T-helper 1 cell treated with Interleukin-12 subunit alpha and Interleukin-12 subunit beta and Interleukin-4 antibody, amounts not matched to agents 30 ng/mL and 1 ng/mL, for 36 hours (primary cell): Measurements from ENCODE around the gene DGKI. TPM values are rescaled to one million over a fixed set of nuclear protein-coding genes. Genes with fewer than 3 reads are reported as not detected.
"Not testable (repeated sequence)": the region's sequence is repeated elsewhere in the genome, so short reads cannot be mapped to it uniquely, and the experiment has no call there.

ENCODE experiments used
- intact Hi-C: fragments of 100-400 bp; cut with micrococcal nuclease; formaldehyde crosslinking; loops from one replicate; pipeline ENCODE4 v1.15.1; 2024
- total RNA-seq: library from RNA; stranded (reverse); gene quantifications from 2 replicates; pipeline ENCODE4 v1.2.3, GENCODE V29; 2022

DGKI gene
- total RNA-seq, 1 donor from 2014 or later: 3.4 TPM

DNA sequence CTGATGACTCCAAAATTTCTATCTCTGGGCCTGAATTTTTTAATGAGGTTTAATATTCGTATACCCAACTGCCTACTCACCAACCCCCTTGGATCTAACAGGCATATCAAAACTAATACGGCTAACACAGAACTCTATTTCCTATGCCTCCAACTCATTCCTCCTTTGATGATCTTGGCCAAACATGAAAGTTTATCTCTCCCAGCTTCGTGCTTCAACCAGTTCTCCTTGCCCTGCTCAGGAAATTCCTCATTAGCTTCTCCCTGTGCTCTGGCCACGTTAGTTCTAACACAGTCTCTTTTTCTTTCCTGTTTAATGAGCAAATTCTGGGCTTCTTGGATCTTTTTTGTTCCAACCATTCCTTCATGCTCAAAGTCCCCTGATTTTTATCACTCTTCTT, 364.3 kb downstream of the DGKI start:
- intact Hi-C loops: no loop called here

DNA sequence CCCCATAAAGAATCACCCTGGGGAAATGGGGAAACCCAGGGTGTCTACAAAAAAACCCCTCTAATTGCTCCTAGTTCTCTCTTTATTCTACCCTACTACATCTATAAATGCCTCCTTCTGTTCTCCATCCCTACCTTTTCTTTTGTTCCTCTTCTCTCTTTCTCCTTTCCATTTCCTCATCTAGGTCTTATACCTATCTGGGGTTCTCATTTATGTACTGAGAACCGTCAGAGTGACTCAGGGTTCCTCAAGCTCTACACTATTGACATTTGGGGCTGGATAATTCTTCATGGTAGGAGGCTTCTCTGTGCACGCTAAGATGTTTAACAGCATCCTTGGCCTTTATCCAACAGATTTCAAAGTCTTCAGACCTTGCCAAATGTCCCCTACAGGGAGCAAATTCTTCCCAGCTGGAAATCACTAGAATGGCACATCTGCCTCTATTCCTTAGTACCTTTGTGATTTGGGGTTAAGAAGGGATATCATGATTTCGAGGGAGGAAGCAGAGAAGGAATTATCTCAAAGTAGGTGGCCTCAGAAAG, 365.9 kb downstream of the DGKI start:
- intact Hi-C loops: no loop called here

DNA sequence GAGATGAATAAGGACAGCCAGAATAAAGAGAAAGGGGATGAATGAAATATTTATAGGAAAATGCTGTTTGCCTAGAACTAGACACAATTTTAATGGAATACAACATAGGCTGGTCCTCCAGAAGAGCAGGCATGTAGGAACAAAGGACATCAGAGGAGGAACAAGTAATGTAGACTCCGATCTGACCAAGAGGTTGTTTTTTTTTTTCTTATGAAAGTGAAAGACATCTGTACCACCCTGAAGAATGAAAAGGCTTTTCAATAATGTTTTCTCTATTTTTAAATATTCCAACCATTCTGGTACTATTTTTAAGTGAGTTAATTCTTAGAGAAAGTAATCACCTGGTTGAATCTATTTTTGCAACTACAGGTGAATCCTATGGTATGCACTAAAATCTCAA, 366.4 kb downstream of the DGKI start:
- intact Hi-C loops: no loop called here

DNA sequence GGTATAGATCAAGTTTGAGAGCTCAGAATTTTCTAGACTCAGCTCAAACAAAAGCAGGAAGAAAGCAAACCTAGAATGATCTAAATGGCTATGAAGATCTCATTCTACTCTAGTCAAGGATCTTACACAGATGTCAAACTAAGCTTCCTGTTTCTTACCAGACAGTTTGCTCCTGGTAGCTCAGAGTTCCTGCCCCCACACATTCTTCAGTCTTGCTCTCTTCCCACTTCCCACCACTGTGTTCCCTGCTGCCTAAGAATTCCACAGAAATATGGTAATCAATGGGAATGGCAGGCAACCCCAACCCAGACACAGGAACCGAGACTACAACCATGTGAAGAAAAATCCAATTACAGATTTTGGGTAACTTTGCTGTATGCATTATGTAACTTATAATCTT, 369.8 kb downstream of the DGKI start:
- intact Hi-C loops: no loop called here

DNA sequence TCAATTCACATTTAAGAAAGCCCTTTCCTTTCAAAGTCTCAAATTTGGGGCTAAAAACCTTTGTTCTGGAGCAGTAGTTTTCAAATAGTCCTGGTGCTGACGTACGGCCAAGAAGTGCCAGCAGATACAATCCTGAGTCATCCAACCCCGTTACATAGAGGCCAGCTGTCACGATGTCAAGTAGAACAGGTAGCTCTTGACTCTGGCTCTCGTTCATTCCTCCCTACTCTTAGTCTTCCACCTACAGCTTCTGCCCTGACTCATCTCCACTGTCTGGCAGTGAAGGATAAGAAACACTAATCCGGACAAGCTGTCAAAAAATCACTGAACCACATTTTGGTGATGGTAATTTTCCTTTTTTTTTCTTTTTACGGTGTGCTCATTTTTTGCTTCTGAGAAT, 370.8 kb downstream of the DGKI start:
- intact Hi-C loops: no loop called here

DNA sequence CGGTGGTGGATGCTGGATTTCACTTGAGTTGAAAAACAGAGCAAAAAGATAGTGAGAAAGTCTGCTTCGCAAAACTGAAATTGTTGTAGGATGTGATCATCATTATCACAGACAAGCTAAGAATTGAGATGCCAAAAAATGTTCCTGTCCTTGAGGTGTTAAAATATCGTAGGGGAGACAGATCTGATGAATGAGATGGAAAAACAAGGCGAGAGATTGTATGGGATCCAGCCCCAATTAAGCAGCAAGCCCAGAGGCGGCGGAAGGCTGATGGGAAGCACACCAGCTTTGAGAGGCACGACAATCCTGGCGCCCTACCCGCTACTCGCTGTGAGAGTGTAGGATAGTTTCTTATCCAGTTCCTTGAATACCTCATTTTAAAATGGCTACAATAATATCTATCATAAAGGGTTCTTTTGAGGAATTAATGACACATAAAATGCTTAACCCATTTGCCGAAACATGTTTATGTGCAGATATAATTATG, 372.2 kb downstream of the DGKI start:
- intact Hi-C loops: no loop called here

DNA sequence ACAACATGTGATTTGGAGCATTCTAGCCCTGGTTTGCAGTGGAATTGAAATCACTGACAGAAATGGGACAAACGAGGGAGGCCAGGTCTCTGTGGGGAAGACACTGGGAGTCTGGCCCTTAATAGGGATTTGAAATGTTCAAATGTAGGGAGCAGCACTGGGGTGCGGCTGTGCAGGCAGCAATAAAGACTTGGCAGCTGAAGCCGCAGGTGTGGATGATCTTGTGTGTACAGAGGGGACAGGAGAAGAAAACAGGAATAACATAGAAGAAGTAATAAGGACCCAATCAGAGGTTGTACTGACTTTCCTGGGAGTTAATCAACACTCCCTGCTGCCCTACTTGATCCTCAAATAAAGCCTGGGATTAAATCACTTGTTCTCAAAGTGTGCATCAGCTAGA, 375.6 kb downstream of the DGKI start:
- intact Hi-C loops: no loop called here

DNA sequence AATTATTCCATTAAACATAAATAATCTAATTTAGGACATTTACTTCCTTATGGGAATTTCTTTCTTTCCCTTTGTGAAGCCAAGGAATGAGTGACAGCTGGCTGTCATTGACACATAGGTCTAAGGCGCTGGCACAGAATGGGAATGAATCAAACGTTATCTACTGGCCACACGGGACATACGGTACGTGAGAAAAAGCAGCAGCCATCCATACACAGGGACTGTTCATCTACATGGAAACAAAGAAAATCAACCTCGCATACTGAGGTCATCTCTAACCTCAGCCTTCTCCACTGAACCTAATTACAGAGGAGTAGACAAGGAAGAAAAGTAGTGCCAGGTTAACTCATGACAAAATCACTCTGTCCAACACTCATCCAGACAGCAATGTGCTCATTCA, 376.9 kb downstream of the DGKI start:
- intact Hi-C loops: no loop called here

DNA sequence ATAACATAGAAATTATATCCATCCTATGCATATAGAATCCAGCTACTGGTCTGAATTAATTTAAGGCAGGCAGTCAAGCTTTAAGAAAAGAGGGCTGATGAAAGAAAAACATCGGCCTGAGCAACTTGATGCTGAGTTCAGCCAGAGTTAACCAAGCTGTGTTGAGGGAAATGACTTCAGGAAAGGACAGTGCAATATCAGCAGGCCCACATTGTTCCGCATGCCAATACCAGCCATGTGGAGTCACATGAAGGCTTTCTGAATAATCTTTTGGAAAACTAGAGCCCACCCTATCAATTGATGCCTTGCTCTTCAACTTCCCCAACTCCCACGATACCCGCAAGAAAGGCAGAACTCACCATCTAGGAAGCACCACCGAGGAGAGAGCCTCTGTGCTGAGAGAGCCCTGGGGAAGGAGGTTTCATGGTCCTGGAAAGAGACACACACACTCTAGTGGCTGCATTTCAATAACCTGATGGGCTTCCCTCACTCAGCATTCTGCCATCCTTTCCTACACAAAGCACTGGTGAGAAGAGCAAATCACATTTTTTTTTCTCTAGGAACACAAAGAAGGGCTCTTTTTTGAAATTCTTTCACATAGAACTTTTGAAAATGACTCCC, 377.5 kb downstream of the DGKI start:
- intact Hi-C loops: no loop called here

DNA sequence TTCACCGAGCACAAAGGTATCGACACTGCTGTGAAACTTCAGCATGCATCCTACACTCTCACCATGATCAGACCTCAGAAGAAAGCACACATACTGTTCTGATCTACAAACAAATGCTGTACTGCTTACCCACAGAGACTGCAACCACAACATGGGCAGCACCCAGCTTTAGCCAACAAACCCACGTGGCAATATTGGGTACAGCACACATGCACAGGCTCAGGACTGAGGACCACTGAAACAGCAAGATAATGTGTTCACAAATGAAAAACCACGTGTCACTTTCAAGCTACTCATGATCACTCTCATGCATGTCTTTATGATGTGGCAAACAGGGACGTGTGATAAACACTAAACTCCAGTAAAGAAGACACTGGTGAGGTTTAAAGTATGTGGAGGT, 383.9 kb downstream of the DGKI start:
- intact Hi-C loops: no loop called here

DNA sequence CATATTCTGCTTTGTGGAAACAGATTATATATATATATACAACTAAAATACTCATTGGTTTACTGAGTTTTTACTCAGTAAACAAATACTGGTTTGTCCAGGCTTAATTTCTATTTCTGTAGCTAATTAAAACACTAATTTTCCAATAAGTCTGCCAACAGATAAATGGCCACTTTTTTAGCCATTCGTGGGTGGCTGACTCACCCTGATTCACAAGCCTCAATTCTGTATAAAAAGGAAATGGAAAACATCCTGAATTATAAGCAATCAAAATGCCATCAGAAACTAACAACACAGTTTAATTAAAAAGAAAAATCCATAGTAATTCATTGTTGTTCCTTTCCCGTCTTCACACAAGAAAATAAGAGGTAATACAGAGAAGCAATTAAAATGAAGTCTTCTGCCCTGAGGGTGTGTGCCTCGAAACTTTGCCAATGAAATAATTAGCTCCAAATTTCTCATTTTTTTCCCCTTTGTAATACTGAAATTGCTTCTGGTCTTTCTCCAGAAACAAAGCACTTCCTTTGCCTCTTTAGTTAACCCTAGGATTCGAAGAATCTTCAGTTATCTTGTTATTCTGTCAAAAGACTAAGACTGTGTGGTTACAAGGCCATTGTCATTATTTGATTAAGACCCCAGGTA, 384.6 kb downstream of the DGKI start:
- intact Hi-C loops: no loop called here

DNA sequence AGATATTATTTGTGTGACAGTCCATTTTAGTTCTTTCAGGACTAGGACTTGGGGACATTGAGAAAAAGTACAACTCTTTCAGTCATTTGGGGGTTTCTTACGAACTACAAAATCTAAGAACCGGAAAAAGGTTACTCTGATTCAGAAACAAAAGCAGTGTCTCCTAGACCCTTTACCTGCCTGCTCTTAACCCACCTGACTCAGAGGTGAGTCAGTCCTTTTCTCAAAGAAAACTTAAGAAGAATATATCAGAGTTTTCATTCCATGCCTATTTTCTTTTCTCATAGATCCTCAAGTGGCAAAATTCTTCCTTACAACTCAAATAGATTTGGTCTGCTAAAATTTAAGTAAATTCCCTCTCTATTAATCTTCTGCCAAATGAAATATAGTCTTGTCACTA, 388.4 kb downstream of the DGKI start:
- intact Hi-C loops: loop anchor here (10.0 kb wide), 1 partner anchor 1784 kb away; no protein-coding TSS in a partner anchor

DNA sequence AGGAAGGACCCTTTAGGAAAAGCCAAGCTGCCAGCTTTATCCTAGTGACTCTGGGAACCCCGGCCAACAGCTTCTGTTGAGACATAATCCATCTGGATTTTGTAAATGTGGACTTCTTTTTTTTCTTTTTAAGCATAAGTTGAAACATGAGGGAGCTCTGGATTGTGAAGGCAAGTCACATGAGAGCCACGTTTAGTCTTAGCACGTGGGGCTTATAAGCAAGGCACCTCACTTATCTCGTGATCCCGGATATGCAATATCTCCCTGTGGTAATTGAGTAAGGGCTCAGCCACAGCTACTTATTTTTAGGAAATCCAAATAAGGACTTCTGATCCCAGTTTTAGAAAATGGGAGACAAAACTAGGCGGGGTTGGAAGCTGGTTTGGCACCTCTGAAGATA, 392.0 kb downstream of the DGKI start:
- intact Hi-C loops: loop anchor here (5.0 to 10.0 kb wide), 2 partner anchors 1652 to 1780 kb away; no protein-coding TSS in a partner anchor

DNA sequence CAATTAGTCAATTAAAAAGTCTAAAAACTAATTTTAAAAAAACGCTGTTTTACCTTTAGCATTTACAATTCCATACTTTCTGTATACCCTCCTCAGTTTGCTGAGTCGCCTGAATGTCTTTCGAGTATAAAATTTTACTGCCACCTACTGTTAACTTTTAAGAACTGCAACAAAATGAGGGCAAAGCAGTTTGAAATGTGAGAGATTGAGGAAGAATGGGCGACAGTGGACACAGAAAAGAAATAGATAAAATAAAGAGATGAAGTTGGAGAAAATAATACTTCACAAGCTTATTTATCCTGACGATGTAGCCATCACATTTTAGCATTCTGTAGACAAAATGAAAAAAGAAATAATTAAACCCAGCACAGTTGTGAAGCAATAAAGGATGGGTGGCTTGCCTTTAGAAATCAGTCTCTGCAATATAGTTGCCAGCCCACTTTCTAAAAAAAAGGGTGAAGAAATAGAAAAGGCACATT, 392.5 kb downstream of the DGKI start:
- intact Hi-C loops: loop anchor here (5.0 to 10.0 kb wide), 2 partner anchors 1652 to 1779 kb away; no protein-coding TSS in a partner anchor

DNA sequence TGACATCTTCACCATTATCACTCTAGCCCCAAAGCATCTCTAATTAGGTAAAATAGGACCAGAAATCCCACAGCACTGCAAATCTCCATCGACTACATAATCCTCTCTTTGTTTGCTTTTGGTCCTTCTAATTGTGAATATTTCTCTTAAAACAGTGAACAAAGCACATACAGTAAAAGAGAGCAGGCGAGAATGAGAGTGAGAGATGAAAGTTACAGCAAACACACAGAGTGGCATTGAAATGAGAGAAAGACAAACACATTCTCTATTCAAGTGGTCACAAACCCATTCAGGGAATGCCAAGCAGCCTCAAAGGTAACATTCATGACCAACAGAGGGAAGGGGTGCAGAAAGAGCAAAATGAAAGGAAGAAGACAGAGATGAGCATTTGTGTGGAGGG, 393.4 kb downstream of the DGKI start:
- intact Hi-C loops: loop anchor here (5.0 to 10.0 kb wide), 2 partner anchors 1651 to 1779 kb away; no protein-coding TSS in a partner anchor

DNA sequence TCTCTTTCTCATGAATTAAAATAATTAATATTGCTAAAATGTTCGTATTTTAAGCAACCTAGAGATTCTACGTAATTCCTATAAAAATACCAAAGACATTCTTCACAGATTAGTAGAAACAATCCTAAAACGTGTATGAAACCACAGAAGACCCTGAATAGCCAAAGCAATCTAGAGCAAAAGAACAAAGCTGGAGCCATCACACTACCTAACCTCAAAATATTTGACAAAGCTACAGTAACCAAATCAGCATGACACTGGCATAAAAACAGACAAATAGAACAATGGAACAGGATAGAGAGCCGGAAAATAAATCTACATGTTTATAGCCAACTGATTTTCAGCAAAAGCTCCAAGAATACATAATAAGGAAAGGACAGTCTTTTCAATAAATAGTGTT, 397.8 kb downstream of the DGKI start:
- intact Hi-C loops: no loop called here

DNA sequence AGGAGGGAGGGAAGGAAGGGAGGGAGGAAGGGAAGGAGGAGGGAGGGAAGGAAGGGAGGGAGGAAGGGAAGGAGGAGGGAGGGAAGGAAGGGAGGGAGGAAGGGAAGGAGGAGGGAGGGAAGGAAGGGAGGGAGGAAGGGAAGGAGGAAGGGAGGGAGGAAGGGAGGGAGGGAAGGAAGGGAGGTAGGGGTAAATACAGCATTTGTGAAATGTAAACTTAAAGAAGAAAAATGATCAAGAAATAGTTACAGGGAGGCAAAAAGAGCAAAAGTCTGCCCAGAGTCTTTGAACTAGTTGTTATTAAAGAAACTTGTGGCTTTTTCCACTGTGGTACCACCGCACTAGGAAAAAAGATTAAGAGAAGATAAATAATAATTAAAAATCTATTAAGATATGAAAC, 398.2 kb downstream of the DGKI start:
- intact Hi-C loops: not testable (repeated sequence)

DNA sequence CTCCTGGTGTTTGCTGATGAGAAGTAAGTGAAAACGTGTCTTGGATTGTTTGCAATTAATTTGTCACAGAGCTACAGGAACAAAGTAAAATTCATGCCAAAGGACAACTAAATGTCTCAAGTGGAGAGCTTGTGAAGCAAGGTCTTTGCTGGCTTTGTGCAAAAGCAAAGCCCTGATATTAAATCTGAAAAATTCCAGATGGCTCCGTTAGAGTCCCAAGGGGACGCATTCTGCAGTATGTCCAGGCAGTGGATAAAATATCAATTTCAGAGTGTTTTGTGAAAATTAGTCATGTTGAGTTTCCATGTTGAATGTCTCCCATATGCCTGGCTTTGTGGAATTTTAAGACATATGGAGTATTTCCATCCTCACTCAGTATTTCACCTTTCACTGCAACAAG, 400.7 kb downstream of the DGKI start:
- intact Hi-C loops: no loop called here

DNA sequence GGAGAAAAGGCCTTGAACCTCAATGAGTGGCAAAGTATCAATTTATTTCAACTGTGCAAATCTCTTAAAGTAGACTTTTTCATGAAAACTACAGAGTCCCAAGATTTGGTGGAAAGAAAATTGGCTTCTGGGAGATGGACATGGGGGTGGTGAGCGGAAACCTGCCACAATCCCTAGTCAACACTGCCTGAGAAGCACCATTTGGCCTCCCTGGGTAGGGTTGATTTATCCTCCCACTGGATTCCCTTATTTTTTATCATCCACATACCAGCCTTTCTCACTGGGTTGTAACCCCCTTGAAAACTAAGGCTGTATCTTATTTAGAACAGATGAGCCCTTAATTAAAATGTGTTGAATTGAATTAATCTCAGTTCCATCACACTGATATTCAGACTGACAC, 401.5 kb downstream of the DGKI start:
- intact Hi-C loops: no loop called here

DNA sequence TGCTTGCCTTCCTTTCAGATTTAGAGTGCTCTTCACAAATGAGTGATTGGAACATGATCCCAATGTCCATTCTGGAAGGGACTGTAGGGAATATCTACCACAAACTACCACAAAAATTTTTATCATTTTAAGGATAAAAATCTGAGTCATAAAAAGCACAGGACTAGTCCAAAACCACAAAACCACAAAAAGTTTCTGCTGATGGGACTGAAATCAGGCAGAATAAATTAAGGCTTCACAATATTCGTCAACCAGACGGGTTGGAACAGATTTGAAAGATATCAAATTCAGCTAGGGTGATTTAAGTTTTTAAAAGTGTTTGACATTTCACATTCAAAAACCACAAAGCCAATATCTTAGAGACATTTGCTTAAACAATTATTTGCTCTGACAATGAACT, 403.2 kb downstream of the DGKI start:
- intact Hi-C loops: no loop called here

DNA sequence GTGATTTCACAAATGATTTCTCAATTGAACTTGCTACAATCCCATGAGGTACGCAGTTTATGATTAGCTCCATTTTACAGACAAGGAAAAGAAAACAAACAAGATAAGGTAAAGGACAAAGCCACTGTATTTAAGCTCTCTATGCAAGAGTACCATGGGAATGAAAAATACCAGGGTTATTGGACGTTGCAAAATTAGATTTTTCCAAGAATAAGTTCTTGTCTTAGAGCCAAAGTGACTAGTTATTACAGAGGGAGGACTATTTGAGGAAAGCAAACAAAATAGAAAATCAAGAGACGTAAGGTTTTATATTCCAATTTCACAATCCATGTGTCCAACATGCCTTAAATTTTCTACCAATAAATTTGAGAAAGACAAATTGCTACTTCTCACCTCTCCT, 405.3 kb downstream of the DGKI start:
- intact Hi-C loops: no loop called here
